ENCODE data around the gene LRRFIP2. TPM values are rescaled to one million over a fixed set of nuclear protein-coding genes. Genes with fewer than 3 reads are reported as not detected.

Gene LRRFIP2
- total and polyA plus RNA-seq, 2 of the 4 experiments (the other 2 are of a cell fraction), result 20.6 to 31.0 TPM

- Histone ChIP-seq H4K91ac (ENCODE audit: insufficient read depth, low read depth, low read length) (no peak overlapping the region), H3K18ac (ENCODE audit: low read depth, low read length) (no peak overlapping the region), H3K9me3 (ENCODE audit: control insufficient read depth, insufficient read depth, low read length) (no peaks in the 10 kb centered on the region), H3K14ac (replicated peaks; ENCODE audit: low read depth, low read length) (no peak overlapping the region), H4K8ac (ENCODE audit: low read depth in 2 of 2, low read length in 2 of 2) (no peak overlapping the region), H2BK120ac (ENCODE audit: low read depth, low read length) (no peak overlapping the region), H3K79me1 (ENCODE audit: low read depth in 1 of 2, low read length in 2 of 2) (peaks cover 22 to 30% of the 10 kb centered on the region in 2 experiments), H2AFZ (replicated peaks; ENCODE audit: low read length, poor library complexity) (no peak overlapping the region), H3K9me1 (ENCODE audit: insufficient read depth, low read length) (peaks cover 7% of the 10 kb centered on the region), H3K4me3 (ENCODE audit: insufficient read depth, low read depth, low read length) (no peak overlapping the region), H2BK15ac (ENCODE audit: low read depth, low read length) (no peak overlapping the region), H2AK9ac (replicated peaks; ENCODE audit: low read depth, low read length, poor library complexity) (no peak overlapping the region), H2BK20ac (ENCODE audit: low read depth, low read length) (no peak overlapping the region), H3K27ac (ENCODE audit: insufficient read depth, low read length) (no peak overlapping the region), H3K56ac (ENCODE audit: extremely low read depth, insufficient read depth, low read length) (no peak overlapping the region), H2BK5ac (ENCODE audit: low read depth, low read length, poor library complexity, severe bottlenecking) (no peak overlapping the region), H3K36me3 (ENCODE audit: control insufficient read depth, insufficient read depth, low read length) (peaks cover 18% of the 10 kb centered on the region), H3K23ac (ENCODE audit: low read depth, low read length) (no peak overlapping the region), H3K4me2 (ENCODE audit: low read depth, low read length) (no peak overlapping the region), H3K9ac (ENCODE audit: low read depth, low read length) (no peak overlapping the region), H3K4me1 (ENCODE audit: control insufficient read depth, insufficient read depth, low read length) (peaks cover 7% of the 10 kb centered on the region), H4K20me1 (ENCODE audit: insufficient read depth, low read length) (no peaks in the 10 kb centered on the region), H3K27me3 (ENCODE audit: control insufficient read depth, insufficient read depth, low read length) (no peaks in the 10 kb centered on the region), H3K4ac (ENCODE audit: low read depth, low read length) (no peak overlapping the region), H4K5ac (ENCODE audit: low read depth, low read length) (no peak overlapping the region), H2AK5ac (ENCODE audit: low read depth, low read length) (no peak overlapping the region)
- ChIA-PET CTCF (no interaction called here), POLR2A (ENCODE audit: unreplicated experiment) (no interaction called here)
- dilution Hi-C loops (cut with HindIII; ENCODE audit: low sequenced_read_pairs, unreplicated experiment) (no loop called here), in situ Hi-C loops (cut with MboI; ENCODE audit: low sequenced_read_pairs) (no loop called here), intact Hi-C loops (cut with micrococcal nuclease) (no loop called here)
- DNase-seq (no peak), ATAC-seq (ENCODE audit: low read depth) (no peak)
- WGBS, 2 experiments (ENCODE audit: extremely low coverage in 2 of 2, insufficient read length in 1 of 2), result no CpG with 5 or more reads among the region's 3 CpGs
- BruUV-seq (replicated peaks), result no TSS peak
- TF ChIP-seq ELK1 (IDR thresholded peaks at IDR 0.05; ENCODE audit: borderline replicate concordance, low read depth, low read length), result no peak
- TF ChIP-seq CTCF (conservative IDR thresholded peaks at IDR 0.05; ENCODE audit: low read depth, low read length), result no peak
- TF ChIP-seq POLR2A (IDR thresholded peaks at IDR 0.05; ENCODE audit: low read depth, low read length), result no peak
- TF ChIP-seq RFX5 (IDR thresholded peaks at IDR 0.05; ENCODE audit: low read depth, low read length), result no peak
- no peak for TF ChIP-seq FOS (IDR thresholded peaks at IDR 0.05; ENCODE audit: low read depth, low read length)
These were observed 106.8 kb downstream of the LRRFIP2 start for GRCh38 chr3:37067577-37067976.

All from IMR-90 (cell line).